ENCODE results near the gene FBXL13.
"Not testable (repeated sequence)": the region's sequence is repeated elsewhere in the genome, so short reads cannot be mapped to it uniquely, and the experiment has no call there.

FBXL13 gene

DNA sequence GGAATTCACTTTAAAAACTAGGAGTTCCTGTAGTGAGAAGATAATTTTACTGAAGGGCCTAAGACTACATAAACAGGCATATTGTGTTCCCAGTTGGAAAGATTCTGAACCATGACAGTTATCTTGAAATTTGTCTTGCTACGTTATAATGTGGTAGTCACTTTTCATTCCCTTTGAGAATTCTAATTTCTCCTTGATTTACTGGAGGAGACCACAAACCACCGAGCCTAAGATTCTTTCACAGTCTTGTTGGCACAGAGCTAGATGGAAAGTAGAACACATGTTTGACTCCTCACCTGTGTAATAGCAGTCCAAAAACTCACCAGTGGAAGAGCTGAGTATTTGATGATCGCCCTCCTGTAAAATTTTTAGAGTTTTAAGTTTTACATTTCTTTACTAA is 5.2 kb upstream of the FBXL13 start:
- no peak for DNase-seq (ENCODE audit: low read depth in 2 of 2)

DNA sequence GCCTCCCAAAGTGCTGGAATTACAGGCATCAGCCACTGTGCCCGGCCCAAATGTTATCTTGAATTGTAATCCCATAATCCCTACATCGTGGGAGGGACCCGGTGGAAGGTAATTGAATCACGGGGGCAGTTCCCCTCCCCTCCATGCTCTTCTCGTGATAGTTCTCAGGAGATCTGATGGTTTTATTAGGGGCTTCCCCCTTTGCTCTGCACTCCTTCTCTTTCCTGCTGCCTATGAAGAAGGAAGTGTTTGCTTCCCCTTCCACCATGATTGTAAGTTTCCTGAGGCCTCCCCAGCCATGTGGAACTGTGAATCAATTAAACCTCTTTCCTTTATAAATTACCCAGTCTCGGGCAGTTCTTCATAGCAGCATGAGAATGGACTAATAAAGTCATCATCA is 3.6 kb upstream of the FBXL13 start:
- DNase-seq (ENCODE audit: low read depth in 2 of 2): not testable (repeated sequence)

GRCh38 chr7:103077318-103077717 is 2.7 kb upstream of the FBXL13 start:
- DNase-seq (ENCODE audit: low read depth in 2 of 2): no peak

DNA sequence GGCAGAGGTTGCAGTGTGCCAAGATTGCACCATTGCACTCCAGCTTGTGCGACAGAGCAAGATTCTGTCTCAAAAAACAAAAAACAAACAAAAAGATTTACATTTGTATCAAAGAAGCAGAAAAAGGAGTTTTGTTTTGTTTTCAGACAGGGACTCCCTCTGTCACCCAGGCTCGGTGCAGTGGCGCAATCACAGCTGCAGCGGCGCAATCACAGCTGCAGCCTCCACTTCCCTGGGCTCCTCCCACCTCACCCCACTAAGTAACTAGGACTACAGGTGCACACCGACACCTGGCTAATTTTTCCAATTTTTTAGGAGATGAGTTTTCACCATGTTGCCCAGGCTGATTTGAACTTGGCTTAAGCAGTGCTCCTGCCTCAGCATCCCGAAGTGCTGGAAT is 2.2 kb upstream of the FBXL13 start:
- DNase-seq (ENCODE audit: low read depth in 2 of 2): no peak

GRCh38 chr7:103075337-103075918 is 832 bp upstream of the FBXL13 start:
- DNase-seq (ENCODE audit: low read depth in 2 of 2): peak; percentile 75 to 78

GRCh38 chr7:103073989-103074518 is 542 bp downstream of the FBXL13 start:
- DNase-seq (ENCODE audit: low read depth in 2 of 2): no peak

GRCh38 chr7:103071000-103071399 is 3.6 kb downstream of the FBXL13 start:
- no peak for DNase-seq (ENCODE audit: low read depth in 2 of 2)

GRCh38 chr7:103068414-103069403 is 5.9 kb downstream of the FBXL13 start:
- DNase-seq (ENCODE audit: low read depth in 2 of 2): no peak

GRCh38 chr7:103065667-103066066 is 8.9 kb downstream of the FBXL13 start:
- DNase-seq (ENCODE audit: low read depth in 2 of 2): peak in 1 of 2 donors; percentile 36

DNA sequence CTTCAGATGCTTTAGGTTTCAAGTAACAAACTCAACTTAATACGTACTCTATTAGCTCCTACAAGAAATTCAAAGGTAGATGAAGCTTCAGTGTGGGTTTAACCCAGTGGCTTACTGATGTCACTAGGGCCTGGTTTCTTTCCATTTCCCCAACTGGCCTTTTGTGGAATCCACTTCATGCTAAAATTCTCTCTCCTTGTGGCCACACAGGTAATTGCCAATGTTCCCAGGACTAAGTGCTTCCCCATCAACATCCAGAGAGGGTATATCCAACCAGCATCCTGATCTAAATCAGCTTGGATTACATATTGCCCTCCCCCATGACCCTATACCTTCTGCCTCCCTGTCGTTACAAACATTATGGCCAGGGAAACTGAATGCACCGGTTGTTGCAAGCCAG is 10.7 kb downstream of the FBXL13 start:
- DNase-seq (ENCODE audit: low read depth in 2 of 2): no peak

DNA sequence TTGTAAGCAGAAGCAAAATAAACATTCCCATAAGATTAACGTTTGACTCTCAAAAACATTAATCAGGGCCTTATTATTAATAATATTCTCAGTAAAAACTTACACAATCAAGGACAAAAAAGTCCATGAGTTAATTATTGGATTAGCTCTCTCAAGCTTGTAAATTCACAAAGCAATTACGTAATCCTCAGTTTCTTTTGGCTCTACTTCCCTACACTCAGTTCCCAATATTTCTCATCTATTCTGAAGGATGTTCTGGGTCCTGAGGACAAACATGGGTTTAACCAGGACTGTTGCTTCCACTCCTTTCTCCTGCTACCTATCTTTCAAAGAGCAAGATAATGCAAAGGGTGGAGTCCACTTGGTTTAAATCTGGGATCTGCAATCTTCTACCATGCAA is 15.1 kb downstream of the FBXL13 start:
- no peak for DNase-seq (ENCODE audit: low read depth in 2 of 2)

DNA sequence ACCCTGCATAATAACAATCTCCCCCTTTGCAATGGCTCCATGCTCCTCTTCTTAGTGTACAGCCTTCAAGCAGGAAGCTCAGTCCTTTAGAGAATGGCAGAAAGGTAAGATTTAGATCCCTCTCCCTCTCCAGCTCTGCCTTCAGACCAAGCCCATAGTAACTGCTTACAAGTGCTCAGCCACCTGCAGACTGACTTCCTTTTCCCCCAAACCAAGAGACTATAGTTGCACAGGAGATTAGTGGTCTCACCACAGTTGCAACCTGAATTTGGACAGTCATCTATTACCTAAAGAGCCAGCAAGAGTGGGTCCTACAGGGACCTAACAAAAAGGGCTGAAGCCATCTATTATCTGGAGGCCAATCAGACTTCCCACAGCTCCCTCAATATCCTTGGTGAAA is 16.5 kb downstream of the FBXL13 start:
- DNase-seq (ENCODE audit: low read depth in 2 of 2): no peak

DNA sequence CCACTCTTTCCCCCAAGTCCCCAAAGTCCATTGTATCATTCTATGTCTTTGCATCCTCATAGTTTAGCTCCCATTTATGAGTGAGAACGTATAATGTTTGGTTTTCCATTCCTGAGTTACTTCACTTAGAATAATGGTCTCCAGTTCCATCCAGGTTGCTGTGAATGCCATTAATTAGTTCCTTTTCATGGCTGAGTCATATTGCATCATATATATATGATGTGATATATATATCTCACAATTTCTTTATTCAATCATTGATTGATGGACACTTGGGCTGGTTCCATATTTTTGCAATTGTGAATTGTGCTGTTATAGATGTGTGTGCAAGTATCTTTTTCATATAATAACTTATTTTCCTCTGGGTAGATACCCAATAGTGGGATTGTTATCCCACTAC is 18.6 kb downstream of the FBXL13 start:
- DNase-seq (ENCODE audit: low read depth in 2 of 2): not testable (repeated sequence)

DNA sequence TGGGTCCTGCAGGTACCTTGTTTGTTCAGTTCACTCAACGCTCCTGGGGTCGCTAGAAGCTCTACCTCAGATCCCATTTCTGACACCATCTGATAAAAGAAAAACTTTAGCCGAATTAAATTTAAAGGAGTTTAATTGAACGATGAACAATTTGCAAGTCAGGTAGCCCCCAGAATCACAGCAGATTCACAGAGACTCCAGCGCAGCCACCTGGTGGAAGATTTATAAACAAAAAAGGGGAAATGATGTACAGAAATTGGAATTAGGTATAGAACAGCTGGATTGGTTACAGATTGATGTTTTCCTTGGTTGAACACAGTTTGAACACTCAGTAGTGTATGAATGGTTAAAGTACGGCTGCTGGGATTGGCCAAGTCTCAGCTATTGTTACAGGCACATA is 23.1 kb downstream of the FBXL13 start:
- no peak for DNase-seq (ENCODE audit: low read depth in 2 of 2)

DNA sequence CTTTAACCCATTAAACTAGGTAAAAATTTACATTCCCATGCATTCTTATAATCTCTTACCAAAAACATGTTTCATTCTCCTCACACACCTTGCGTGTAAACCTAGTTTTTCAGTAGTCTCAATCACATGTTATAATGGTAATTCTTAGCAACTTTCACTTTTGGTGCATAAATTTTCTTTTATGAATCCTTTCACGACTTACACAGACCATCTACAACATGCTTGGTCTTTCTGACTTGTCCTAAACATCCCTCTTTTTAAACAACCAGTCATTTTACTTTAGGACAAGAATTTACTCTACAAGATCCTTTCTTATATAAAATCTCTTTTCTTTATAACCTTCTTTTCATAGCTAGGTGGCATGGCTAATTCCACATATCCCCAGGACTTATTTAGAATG is 25.8 kb downstream of the FBXL13 start:
- DNase-seq (ENCODE audit: low read depth in 2 of 2): no peak

GRCh38 chr7:103041815-103042214 is 32.8 kb downstream of the FBXL13 start:
- DNase-seq (ENCODE audit: low read depth in 2 of 2): not testable (repeated sequence)

- not testable (repeated sequence) for DNase-seq (ENCODE audit: low read depth in 2 of 2)
Observed at GRCh38 chr7:103037823-103038739, 36.5 kb downstream of the FBXL13 start.

- DNase-seq (ENCODE audit: low read depth in 2 of 2): no peak
Observed at GRCh38 chr7:103037476-103037822, 37.1 kb downstream of the FBXL13 start.

DNA sequence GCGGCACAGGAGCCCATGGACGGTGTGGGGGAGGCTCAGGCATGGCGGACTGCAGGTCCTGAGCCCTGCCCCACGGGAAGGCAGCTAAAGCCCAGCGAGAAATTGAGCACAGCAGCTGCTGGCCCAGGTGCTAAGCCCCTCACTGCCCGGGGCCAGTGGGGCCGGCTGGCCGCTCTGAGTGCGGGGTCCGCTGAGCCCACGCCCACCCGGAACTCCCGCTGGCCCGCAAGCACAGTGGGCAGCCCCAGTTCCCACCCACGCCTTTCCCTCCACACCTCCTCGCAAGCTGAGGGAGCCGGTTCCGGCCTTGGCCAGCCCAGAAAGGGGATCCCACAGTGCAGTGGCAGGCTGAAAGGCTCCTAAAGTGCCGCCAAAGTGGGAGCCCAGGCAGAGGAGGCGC is 40.3 kb downstream of the FBXL13 start:
- not testable (repeated sequence) for DNase-seq (ENCODE audit: low read depth in 2 of 2)

GRCh38 chr7:103031781-103032180 is 42.8 kb downstream of the FBXL13 start:
- DNase-seq (ENCODE audit: low read depth in 2 of 2): no peak

- DNase-seq (ENCODE audit: low read depth in 2 of 2): no peak
Observed at GRCh38 chr7:103031024-103031423, 43.6 kb downstream of the FBXL13 start.

DNA sequence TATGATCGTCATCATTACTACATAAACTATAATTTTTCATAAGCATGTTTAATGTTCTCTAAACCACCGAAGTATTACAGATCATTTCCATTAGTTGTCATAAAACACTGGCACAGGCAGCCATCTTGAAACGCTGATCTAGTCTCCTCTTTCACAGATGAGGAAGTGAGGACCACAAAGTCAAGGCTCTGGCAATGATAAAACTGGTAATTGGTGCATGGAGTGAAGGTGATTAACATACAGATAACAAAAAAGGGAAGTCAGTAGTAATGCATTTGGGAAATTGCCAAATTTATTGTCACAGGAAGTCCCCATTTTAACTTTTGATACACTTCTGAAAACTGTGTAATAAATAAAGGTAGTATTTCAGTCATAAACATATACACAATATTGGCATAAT is 49.3 kb downstream of the FBXL13 start:
- no peak for DNase-seq (ENCODE audit: low read depth in 2 of 2)

Measured in stimulated activated CD4-positive, alpha-beta T cell treated with anti-CD3 and anti-CD28 coated beads, Interleukin-1b, Interleukin-23, amount 100 ng/mL, for 4 hours (primary cell).